ENCODE data around the gene GPR45.

Gene GPR45

GRCh38 chr2:105255979-105256378, 14.4 kb downstream of the GPR45 start:
- DNase-seq: no peak

- DNase-seq: no peak
These were observed 15.0 kb downstream of the GPR45 start for GRCh38 chr2:105256431-105257047.

DNA sequence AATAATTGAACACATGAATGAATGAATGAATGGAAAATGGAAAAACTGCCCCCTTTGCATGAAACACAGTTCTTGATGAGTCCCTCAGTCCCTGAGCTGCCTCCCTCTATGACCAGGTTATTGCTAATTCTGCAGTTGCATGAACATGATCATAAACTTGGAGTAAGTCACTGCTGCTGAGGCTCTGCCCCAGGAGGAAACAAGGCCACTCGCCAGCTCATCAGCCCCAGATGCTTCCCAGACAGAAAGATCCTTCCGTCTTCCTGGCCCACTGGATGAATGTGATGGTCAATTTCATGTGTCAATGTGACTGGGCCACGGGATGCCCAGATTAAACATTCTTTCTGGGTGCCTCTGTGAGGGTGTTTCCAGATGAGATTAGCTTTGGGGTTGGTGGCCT, 16.4 kb downstream of the GPR45 start:
- no peak for DNase-seq

GRCh38 chr2:105258835-105259350, 17.4 kb downstream of the GPR45 start:
- no peak for DNase-seq

DNA sequence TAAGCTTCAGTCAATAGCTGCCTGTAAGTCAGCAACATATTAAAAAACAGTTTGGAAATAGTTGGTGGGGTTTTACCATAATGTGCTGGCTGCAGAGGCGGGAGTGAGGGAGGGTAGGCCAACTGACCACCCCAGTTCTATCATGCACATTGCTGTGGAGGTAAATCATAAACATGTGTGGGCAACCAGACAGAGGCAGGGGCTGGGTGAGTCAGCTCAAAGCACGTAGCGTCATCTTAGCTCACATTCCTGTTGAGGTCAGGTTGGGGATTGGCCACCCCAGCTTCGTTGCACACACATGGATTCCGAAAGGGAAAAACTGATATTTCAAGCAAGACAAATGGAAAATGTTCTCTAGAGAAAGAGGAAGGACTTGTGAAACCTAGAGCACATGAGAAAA, 19.5 kb downstream of the GPR45 start:
- DNase-seq: no peak

- DNase-seq: no peak
These were observed 21.1 kb downstream of the GPR45 start for GRCh38 chr2:105262651-105263091.

- no peak for DNase-seq
These were observed 27.9 kb downstream of the GPR45 start for GRCh38 chr2:105269426-105269825.

- no peak for DNase-seq
These were observed 30.0 kb downstream of the GPR45 start for GRCh38 chr2:105271393-105272045.

- no peak for DNase-seq
These were observed 30.6 kb downstream of the GPR45 start for GRCh38 chr2:105272176-105272575.

- DNase-seq: no peak
These were observed 32.5 kb downstream of the GPR45 start for GRCh38 chr2:105274046-105274445.

- no peak for DNase-seq
These were observed 37.1 kb downstream of the GPR45 start for GRCh38 chr2:105278654-105279053.

DNA sequence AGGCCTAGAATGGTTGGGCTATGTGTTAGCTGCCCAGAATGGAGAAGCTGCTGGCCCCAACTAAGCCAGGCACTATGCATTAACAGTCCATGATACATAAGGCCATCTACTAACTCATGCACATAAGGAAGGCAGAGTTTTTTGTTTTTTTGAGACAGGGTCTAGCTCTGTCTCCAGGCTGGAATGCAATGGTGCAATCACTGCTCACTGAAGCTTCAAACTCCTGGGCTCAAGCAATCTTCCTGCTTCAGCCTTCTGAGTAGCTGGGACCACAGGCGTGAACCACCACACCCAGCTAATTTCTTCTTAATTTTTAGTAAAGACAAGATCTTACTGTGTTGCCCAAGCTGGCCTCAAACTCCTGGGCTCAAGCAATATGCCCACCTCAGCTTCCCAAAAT, 37.6 kb downstream of the GPR45 start:
- no peak for DNase-seq

DNA sequence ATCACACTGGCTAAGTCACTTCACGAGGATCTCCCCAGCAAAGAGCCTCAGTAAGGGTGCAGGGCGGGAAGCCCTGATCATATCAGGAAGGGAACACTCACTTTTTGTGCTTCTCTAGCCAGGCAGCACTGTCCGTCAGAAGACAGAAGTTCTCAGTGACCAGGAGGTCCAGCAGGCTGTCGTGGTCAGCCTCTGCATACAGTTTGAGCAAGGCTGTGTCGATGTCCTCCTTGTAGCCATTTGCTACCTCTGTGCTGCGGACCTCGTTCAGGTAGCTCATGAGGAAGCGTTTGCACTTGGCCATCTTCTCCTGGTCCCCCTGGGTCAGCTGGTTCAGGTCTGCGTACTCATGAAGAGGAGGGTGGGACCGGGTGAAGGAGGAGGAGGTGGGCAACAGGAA, 38.7 kb downstream of the GPR45 start:
- no peak for DNase-seq

DNA sequence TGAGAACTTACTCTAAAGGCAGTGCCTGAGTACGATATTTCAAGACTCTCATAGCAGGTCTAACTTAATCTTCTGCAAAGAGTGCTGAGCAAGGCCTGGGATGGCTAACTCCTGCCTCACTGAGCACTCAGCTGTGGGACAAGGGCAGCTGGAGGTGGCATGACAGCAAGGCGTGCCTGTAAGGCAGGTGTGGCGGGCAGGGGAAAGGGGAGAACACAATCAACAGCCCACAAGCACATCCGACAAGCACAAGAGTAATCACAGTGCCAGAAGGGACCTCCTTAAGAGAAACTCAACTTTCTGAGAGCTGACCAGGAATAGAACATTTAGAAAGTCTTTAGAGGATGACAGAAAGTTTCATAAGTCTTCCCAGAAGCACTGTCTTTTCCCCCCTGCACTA, 42.0 kb downstream of the GPR45 start:
- DNase-seq: no peak

GRCh38 chr2:105287692-105288091, 46.1 kb downstream of the GPR45 start:
- DNase-seq: no peak

DNA sequence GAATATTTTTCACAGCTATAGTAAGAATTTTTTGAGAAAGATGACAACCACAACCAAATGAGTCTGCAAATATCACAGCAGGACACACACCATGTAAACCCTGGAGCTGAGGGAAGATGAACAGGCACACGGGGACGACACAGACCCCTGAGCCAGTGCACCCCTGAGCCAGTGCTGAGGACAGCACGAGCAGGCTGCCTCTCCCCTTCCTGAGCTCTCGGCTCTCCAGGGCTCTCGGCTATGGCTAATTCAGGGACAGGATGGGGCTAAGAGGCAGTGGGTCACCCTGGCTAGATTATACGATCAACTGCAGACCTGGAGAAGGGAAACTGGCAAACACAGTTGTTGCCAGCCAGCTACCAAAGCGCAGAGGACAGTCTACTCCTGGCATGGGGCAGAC, 46.6 kb downstream of the GPR45 start:
- no peak for DNase-seq

DNA sequence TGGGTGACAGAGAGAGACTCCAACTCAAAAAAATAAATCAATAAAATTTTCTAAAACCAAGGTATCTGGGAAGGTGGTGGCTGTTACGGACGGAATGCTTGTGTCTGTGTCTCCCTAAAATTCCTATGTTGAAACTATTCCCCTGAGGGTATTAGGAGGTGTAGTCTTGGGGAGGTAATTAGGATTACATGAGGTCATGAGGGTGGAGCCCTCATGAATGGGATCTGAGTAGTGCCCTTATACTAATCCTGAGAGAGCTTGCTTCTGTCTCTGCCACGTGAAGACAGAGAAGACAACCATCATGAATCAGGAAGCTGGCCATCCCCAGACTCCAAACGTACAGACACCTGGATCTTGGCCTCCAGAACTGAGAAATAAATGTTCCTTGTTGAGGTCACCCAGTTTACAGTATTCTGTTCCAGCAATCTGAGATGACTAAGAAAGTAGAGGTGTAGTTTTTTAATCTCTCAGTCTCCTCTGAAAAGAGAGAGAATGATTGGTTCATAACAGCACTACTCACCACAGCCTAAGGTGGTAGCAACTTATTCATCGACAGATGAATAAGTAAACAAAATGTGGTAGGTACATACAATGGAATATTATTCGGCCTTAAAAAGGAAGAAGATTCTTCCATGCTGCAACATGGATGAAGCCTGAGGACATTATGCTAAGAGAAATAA, 49.6 kb downstream of the GPR45 start:
- no peak for DNase-seq

DNA sequence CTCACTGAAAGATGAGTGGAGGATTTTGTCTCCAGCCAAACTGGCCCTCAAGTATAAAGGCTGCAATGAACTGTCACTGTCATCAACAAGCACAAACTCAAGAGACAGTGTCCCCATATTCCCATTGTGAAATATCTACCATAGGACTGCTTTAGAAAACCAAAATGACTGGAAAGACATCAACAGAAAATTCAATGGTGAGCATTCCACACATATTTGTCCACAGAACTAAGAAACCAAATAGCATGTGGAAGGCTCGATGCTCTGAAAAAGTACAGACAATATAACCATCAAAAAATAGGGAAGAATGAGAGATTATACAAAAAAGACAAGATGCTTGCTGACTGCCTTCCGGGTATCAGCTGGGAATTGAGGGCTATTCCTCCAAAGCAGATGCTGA, 50.4 kb downstream of the GPR45 start:
- no peak for DNase-seq
